HG02623 (cell line): ENCODE results near the gene OOSP1.
"Not testable (repeated sequence)": the region's sequence is repeated elsewhere in the genome, so short reads cannot be mapped to it uniquely, and the experiment has no call there.

Source experiments
- ATAC-seq: cut with Tn5 transposase; IDR thresholded peaks from one replicate; pipeline ENCODE4 v1.9.1; 2021; ENCODE audit warnings: moderate library complexity; ENCODE audit not compliant: unreplicated experiment

Gene OOSP1

DNA sequence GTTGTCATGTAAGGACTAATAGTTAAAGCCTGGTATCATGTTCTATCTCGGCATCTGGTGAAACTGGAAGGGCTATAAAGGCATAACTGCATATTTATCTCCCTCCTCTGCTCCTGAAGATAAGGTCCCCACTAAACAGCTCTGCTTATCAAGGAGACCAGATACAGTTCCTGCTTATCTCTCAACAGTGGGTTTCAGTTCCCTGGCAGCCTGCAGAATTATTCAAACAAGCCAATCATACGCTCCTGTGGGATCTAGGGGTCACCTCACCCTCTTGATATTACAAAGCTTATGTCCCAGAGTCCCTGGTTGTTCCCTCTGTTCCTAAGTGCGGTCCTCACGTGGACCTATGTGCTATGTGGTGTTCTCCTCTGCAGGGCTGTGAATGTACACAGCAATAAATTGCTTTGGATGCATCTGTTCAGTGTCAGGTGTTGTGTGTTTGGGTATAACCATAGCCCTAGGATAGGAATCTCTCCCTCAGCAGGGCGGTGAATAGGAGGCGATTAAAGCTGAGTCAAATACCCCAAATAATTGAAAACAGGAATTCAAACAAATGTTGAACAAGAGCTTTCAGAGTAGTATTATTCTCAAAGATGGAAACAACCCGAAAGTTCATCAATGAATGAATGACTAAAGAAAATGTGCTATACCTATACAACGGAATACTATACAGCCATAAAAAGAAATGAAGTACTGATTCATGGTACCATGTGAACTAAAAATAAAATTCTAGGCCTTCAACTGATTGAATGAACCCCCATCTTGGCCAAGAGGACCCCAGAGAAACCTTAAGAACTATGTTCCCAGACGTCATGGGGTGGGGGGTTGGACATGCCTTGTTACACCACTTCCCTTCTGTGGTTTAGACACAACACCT lies 22.5 kb downstream of the OOSP1 start:
- ATAC-seq: no peak

DNA sequence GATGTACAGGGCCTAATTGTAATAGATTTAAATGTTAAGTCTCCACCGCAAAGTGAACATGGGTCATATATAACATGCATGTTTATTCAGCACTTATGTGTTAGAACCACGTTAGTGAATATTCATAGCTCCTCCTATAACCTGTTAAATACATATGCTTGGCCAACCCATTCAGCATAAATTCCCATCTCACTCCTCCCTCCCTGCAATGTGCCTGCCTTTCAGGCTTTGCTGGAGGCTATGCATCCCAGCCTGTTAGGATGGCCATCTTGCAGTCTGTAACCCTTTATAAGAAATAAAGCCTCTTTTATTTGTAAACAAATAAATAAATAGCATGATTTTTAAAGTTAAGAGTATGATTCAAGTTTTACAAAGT lies 23.9 kb downstream of the OOSP1 start:
- no peak for ATAC-seq

DNA sequence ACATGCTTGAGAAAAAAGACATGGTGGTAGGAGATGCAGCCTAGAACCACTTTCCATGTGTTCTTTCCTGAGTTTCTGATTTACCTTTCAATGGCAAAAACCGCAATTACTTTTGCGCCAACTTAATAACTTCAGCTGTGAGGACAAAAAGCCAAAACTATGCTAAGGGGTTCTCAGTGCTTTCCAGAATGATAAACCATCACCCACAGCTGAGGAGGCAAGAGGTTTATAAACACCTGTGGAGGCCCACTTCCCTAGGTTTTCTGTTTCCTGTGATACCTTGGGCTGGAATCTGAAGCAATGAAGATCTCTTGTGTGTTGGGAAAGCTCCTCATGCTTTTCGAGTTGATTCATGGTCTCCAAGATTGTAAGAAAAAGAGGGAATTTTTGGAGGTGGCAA lies 25.5 kb downstream of the OOSP1 start, which contains the start of gene OOSP4A:
Gene OOSP4A, plus strand, starts transcription at position 301 of the 400 bp plus-strand sequence. Its CDS starts 0 bp downstream, at position 301.
- ATAC-seq: no peak

DNA sequence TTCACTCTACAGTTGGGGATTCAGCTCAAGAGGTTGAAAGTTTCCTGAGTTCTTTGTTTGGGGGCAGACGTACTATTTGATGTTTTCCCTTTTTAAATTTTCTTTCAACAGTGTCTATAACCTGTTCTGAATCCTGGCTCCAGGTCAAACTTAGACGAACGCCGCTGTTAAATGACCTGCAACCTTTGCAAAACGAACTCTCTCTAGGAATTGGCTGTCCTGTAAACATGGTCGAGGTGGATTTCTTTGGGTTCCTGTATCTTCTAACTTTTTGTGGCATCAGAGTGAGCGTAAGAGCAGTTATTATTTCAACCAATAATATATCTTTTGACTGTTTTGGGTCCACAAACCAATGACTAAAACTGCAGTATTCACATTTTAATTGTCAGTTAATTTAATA lies 27.2 kb downstream of the OOSP1 start:
- no peak for ATAC-seq

DNA sequence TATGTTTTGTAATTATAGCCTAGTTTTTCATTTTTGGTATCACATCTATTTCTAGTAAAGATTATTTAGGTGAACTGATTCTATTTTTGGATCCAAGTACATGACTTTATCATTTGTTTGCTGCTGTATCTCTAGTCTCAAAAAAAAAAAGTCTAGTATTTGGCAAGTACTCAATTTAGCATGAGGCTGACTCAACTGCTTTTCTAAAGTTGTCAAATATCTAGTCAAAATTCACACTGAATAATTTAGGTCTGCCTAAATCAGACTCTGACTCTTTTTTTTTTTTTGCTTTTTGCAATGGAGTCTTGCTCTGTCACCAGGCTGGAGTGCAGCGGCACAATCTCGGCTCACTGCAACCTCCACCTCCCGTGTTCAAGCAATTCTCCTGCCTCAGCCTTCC lies 28.0 kb downstream of the OOSP1 start:
- no peak for ATAC-seq

DNA sequence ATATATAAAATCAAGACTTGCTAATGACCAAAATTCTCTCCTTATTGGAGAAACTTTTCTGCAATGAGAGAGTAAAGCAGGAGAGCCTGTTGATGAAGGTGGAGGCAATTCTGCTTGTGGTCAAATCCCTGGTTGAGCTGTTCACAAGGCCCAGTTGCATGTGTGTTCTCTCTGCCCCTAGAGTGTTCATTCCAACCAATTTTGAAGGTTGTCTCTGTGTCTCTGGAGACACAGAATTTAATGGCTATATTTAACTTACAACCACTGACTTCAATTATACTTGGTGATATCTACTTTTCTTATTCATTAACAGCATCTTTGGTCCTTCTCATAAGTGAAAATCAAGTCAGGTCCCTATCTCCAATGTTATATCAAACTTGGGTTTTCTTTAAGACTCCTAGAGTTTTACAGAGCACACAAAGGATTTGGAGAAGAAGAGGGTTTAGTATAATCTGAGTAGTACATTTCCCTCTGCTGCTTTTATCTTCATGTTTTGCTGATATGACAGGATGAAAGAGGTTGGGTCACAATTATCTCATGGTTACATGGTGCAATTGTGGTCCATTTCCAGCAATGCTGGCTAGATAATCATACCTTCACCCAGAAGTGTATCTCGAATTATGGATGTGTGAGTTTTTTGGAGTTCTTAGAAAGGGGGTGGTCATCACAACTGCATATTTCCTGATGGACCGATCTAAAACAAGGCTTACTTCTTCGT lies 29.6 kb downstream of the OOSP1 start:
- no peak for ATAC-seq

DNA sequence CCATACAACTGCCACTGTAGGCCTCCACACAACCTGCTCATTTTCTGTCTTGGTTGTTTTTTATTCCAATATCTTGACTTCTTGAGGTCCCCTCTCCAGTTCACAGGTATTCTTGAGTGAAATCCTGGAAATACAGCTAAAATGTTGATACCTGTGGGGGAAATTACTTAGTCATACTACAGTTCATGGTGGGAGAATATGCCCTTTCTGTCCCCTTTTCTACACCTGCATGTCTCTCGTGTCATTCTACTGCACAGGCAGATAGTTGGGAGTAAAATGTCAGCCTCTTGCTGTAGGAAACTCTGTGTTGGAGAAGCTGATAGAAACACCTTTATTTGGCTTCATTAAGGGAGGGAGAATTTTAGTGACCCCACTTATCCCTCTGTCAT lies 30.2 kb downstream of the OOSP1 start:
- no peak for ATAC-seq

DNA sequence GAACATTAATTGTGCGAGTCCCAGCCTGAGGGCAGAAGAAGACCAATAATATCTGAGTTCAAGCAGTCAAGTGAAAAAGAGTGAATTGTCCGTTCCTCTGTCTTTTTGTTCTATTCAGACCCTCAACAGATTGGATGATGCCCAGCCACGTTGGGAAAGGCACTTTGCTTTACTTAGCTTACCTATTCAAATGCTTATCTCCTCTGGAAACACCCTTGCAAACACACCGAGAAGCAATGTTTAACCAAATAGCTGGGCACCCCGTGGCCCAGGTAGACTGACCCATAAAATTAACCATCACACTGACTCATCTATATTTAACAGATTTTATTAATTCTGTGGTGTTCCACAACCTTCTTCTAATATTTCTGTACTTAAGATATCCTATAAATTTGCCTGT lies 34.9 kb downstream of the OOSP1 start:
- no peak for ATAC-seq

DNA sequence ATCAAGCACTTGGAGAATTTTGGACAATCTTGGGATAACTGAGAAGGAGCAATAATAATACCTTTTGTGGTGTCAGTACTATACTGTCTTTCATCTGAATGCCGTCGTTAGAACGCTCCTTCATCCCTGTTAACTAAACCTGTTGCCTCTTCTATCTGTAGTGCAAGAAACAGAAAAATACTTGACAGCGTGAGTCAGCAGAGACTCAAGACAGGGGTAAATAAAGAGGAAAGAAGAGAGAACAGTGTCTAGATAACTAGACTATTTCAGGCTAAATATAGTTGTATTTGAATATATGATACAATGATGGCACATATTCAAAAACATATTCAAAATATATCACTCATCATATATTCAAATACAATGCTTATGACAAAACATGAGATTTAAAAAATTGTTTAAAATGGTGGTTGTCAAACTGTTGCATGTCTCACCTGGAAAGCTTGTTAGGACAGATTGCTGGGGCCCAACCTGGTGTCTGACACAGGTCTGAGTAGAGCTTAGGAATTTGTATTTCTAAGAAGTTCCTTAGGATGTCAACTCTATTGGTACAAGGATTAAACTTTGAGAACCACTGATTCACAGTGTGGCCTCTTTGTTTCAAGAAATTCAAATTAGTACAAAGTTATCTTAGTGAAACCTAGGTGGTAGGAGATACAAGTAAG lies 43.0 kb downstream of the OOSP1 start:
- no peak for ATAC-seq

DNA sequence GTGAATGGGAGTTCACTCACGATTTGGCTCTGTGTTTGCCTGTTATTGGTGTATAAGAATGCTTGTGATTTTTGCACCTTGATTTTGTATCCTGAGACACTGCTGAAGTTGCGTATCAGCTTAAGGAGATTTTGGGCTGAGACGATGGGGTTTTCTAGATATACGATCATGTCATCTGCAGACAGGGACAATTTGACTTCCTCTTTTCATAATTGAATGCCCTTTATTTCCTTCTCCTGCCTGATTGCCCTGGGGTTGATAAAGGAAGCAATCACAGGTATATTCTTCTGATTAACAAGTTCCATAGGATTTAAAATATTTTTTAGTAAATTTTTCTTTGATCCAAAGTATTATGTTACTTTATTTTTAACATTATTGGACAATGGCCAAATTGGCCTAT lies 43.8 kb downstream of the OOSP1 start:
- ATAC-seq: not testable (repeated sequence)

DNA sequence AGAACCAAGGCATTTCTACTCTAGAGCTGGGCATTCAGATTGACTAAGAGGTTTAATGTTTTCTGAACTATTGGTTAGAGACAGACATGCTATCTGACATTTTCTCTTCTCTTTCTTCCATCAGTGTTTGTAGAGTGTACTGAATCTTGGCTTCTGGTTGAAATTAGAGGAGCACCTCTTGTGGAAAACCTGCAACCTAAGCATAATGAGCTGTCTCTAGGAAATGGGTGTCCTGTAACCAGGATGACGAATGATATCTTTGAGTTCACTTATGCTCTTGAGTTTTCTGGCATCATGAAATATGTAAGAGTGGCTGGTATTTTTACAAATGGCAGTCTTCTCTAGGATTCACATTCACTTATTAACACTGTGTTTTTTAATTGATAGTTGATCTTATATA lies 45.0 kb downstream of the OOSP1 start:
- no peak for ATAC-seq

DNA sequence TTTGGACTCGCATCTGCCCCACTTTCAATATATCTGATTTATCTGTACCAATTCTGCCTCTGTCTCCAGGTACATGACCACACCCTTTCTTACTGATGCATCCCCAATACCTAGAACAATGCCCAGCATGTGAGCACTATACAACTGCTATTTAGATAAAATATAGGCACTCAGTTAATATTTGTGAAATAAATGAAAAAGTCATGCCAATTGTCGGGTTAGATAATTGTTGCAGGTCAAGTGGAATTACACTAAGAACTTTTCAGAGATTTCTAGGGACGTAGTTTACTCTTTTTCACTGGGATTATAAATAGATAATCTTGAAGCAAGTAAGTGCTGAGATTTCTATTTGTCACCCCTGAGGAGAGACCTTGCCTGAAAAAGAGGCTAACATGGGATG lies 46.1 kb downstream of the OOSP1 start:
- no peak for ATAC-seq

DNA sequence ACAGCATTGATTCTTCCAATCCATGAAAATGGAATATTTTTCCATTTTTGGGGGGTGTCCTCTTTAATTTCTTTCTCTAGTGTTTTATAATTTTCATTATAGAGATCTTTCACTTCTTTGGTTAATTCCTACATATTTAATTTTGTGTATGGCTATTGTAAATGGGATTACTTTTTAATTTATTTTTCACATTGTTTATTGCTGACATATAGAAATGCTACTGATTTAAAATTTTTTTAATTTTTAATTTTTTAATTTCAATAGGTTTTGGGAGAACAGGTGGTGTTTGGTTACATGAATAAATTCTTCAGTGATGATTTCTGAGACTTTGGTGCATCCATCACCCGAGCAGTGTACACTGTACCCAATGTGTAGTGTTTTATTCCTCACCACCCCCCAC lies 52.2 kb downstream of the OOSP1 start:
- ATAC-seq: no peak

DNA sequence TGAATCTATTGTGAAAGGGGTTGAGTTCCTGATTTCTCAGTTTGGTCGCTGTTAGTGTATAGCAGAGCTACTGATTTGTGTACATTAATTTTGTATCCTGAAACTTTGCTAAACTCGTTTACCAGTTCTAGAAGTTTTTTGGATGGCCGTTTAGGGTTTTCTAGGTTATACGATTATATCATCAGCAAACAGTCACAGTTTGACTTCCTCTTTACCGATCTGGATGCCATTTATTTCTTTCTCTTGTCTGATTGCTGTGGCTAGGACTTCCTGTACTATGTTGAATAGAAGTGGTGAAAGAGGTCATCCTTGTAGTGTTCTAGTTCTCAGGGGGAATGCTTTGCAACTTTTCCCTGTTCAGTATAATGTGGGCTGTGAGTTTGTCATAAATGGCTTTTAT lies 54.2 kb downstream of the OOSP1 start:
- no peak for ATAC-seq

DNA sequence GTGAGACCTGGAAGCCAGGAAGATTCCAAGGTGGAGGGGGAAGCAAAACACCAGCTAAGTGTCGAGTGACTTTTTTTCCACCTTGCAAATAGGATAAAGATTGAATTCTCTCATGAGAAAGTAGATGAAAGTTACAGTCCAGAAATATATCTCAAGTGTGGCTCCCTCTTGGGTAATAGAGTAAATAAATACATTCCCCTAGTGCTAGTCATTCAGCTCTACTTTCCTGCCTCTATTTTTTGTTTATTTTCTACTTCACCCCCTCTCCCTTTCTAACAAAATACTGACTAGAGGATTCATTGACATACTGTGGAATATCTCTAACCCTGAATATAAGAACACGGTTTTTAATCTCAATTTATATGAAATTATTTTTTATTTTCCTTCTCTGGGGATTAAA lies 59.6 kb downstream of the OOSP1 start:
- no peak for ATAC-seq

DNA sequence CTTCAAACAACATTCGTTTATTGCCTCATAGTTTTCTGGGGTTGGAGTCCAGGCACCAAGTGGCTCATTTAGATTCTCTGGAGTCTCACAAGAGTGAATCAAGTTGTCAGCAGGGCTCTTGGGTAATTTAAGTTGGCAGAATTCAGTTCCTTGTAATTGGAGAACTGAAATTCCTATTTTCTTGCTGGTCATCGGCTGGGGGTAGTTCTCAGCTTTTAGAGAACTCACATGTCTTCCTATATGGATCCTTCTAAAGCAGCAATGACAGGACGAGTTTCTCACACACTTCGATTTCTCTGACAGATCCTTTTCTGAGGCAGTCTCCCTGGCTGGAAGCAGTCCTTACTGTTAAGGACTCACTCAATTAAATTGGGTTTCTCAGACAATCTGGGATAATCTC lies 61.5 kb downstream of the OOSP1 start:
- ATAC-seq: no peak

DNA sequence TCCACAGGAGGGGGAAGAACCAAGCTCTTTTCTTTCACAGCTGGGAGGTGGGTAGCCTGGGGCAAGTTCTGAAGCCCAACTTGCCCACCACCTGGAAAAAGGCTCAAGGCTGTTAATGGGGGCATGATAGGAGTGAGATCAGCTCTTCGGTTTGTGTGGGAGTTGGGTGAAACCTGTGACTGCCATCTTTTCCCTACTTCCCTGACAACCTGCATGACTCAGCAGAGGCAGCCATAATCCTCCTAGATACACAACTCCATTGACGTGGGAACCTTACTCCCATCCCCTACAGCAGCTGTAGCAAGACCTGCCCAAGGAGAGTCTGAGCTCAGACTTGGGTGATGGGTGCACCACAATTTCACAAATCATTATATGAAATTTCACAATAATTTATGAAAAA lies 65.5 kb downstream of the OOSP1 start:
- no peak for ATAC-seq

DNA sequence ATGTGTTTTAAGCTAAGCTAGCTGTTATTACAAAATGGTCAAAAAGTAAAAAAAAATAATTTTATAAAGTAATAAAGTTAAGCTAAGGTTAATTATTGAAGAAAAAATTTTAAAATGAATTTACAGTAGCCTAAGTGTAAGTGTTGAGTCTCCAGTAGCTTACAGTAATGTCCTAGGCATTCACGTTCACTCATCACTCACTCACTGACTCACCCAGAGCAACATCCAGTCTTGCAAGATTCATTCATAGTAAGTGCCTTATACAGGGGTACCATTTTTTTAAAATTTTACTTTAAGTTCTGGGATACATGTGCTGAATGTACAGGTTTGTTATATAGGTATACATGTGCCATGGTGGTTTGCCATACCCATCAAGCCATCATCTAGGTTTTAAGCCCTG lies 67.1 kb downstream of the OOSP1 start:
- ATAC-seq: no peak
